DOHH2 (cell line): Measurements from ENCODE around the gene DPYD.

ENCODE experiments used
- H3F3A ChIP-seq: fragments of 200-600 bp; sonication (generic), shearing (Covaris generic); 2 replicates; pipeline ENCODE4 v1.6.0; 2016; ENCODE audit warnings: antibody characterized with exemption, mild to moderate bottlenecking; ENCODE audit not compliant: control insufficient read depth, insufficient read depth
- H3K27ac ChIP-seq: fragments of 200-600 bp; sonication (generic); 2 replicates; pipeline ENCODE4 v1.5.1; 2014; ENCODE audit warnings: low read depth, mild to moderate bottlenecking, low read length, moderate library complexity
- H3K27me3 ChIP-seq: fragments of 200-600 bp; sonication (generic); 2 replicates; pipeline ENCODE4 v1.6.1; 2014; ENCODE audit warnings: mild to moderate bottlenecking, low read length, mixed read lengths; ENCODE audit not compliant: control insufficient read depth
- H3K36me3 ChIP-seq: fragments of 200-600 bp; sonication (generic); 2 replicates; pipeline ENCODE4 v1.6.1; 2014; ENCODE audit warnings: mild to moderate bottlenecking, low read length, moderate library complexity, mixed read lengths; ENCODE audit not compliant: control insufficient read depth
- H3K4me1 ChIP-seq: fragments of 200-600 bp; sonication (generic); 2 replicates; pipeline ENCODE4 v1.6.1; 2014; ENCODE audit warnings: mild to moderate bottlenecking, low read length, mixed read lengths; ENCODE audit not compliant: control insufficient read depth
- H3K4me2 ChIP-seq: fragments of 200-600 bp; sonication (generic); 2 replicates; pipeline ENCODE4 v1.6.0; 2014; ENCODE audit warnings: mild to moderate bottlenecking, low read length, moderate library complexity
- H3K4me3 ChIP-seq: fragments of 200-600 bp; sonication (generic); 2 replicates; pipeline ENCODE4 v1.5.1; 2014; ENCODE audit warnings: mild to moderate bottlenecking, low read length, mixed read lengths
- H3K79me2 ChIP-seq: fragments of 200-600 bp; sonication (generic); 2 replicates; pipeline ENCODE4 v1.6.1; 2014; ENCODE audit warnings: mild to moderate bottlenecking, low read length, mixed read lengths; ENCODE audit not compliant: control insufficient read depth
- H3K9me2 ChIP-seq: fragments of 200-600 bp; sonication (generic); replicated peaks from 2 replicates; pipeline ENCODE4 v1.6.1; 2014; ENCODE audit warnings: mild to moderate bottlenecking, low read length, mixed read lengths; ENCODE audit not compliant: control insufficient read depth
- H3K9me3 ChIP-seq: fragments of 200-600 bp; sonication (generic); 2 replicates; pipeline ENCODE4 v1.6.1; 2014; ENCODE audit warnings: antibody characterized with exemption, low read length, mixed read lengths; ENCODE audit not compliant: control insufficient read depth, insufficient read depth
- H4K20me1 ChIP-seq: fragments of 200-600 bp; sonication (generic); 2 replicates; pipeline ENCODE4 v1.6.0; 2014; ENCODE audit warnings: low read depth, mild to moderate bottlenecking, antibody characterized with exemption, low read length, moderate library complexity; ENCODE audit not compliant: control insufficient read depth, insufficient read depth
- CTCF ChIP-seq: fragments of 200-600 bp; sonication (generic); IDR thresholded peaks from one replicate; pipeline ENCODE4 v1.5.1; 2014; ENCODE audit warnings: antibody characterized with exemption, mild to moderate bottlenecking, low read depth, low read length; ENCODE audit not compliant: poor library complexity, severe bottlenecking
- EZH2phosphoT487 ChIP-seq: fragments of 200-600 bp; sonication (generic); IDR thresholded peaks from 2 replicates; pipeline ENCODE4 v1.6.1; 2017; ENCODE audit warnings: borderline replicate concordance, mild to moderate bottlenecking, antibody characterized with exemption, low read length, moderate library complexity, mixed read lengths

The DPYD gene

GRCh38 chr1:97331165-97331564 lies 589.7 kb downstream of the DPYD start:
- no peaks in the 10 kb centered on the region for H3K36me3 ChIP-seq
- peaks cover 7% of the 10 kb centered on the region for H3K4me1 ChIP-seq
- TF ChIP-seq CTCF (no peak), EZH2phosphoT487 (no peak)
- no peaks in the 10 kb centered on the region for H3K9me2 ChIP-seq
- H3K4me2 ChIP-seq = no peak overlapping the region
- no peaks in the 10 kb centered on the region for H3K79me2 ChIP-seq
- H3K27me3 ChIP-seq = no peaks in the 10 kb centered on the region
- H3K9me3 ChIP-seq = no peaks in the 10 kb centered on the region
- H3K4me3 ChIP-seq = no peak overlapping the region
- H4K20me1 ChIP-seq = no peaks in the 10 kb centered on the region
- no peaks in the 10 kb centered on the region for H3F3A ChIP-seq
- H3K27ac ChIP-seq = no peak overlapping the region

GRCh38 chr1:97314685-97315084 lies 606.1 kb downstream of the DPYD start:
- Histone ChIP-seq H3F3A (no peaks in the 10 kb centered on the region), H3K4me1 (no peaks in the 10 kb centered on the region), H3K4me2 (no peak overlapping the region), H4K20me1 (no peaks in the 10 kb centered on the region), H3K4me3 (no peak overlapping the region), H3K27me3 (no peaks in the 10 kb centered on the region), H3K9me2 (no peaks in the 10 kb centered on the region), H3K9me3 (no peaks in the 10 kb centered on the region), H3K79me2 (no peaks in the 10 kb centered on the region), H3K27ac (no peak overlapping the region), H3K36me3 (no peaks in the 10 kb centered on the region)
- no peak for TF ChIP-seq EZH2phosphoT487
- TF ChIP-seq CTCF = no peak

GRCh38 chr1:97308131-97308530 lies 612.7 kb downstream of the DPYD start:
- Histone ChIP-seq H3F3A (no peaks in the 10 kb centered on the region), H3K9me2 (no peaks in the 10 kb centered on the region), H4K20me1 (no peaks in the 10 kb centered on the region), H3K9me3 (no peaks in the 10 kb centered on the region), H3K27me3 (no peaks in the 10 kb centered on the region), H3K4me1 (no peaks in the 10 kb centered on the region), H3K79me2 (no peaks in the 10 kb centered on the region), H3K4me3 (no peak overlapping the region), H3K36me3 (no peaks in the 10 kb centered on the region), H3K27ac (no peak overlapping the region), H3K4me2 (no peak overlapping the region)
- TF ChIP-seq CTCF (no peak), EZH2phosphoT487 (no peak)

- no peaks in the 10 kb centered on the region for H4K20me1 ChIP-seq
- no peak for TF ChIP-seq EZH2phosphoT487
- TF ChIP-seq CTCF = no peak
- H3K4me1 ChIP-seq = no peaks in the 10 kb centered on the region
- no peaks in the 10 kb centered on the region for H3K9me3 ChIP-seq
- no peaks in the 10 kb centered on the region for H3K79me2 ChIP-seq
- H3K9me2 ChIP-seq = no peaks in the 10 kb centered on the region
- H3K27ac ChIP-seq = no peak overlapping the region
- no peaks in the 10 kb centered on the region for H3K36me3 ChIP-seq
- H3K27me3 ChIP-seq = no peaks in the 10 kb centered on the region
- H3F3A ChIP-seq = no peaks in the 10 kb centered on the region
- H3K4me2 ChIP-seq = no peak overlapping the region
- no peak overlapping the region for H3K4me3 ChIP-seq
Observed at GRCh38 chr1:97307568-97307967, 613.3 kb downstream of the DPYD start.
